CD14-positive monocyte (primary cell): Measurements from ENCODE around the gene C19orf44. TPM values are rescaled to one million over a fixed set of nuclear protein-coding genes. Genes with fewer than 3 reads are reported as not detected.

Source experiments
- DNase-seq, 3 donors: peaks; one replicate each; pipeline ENCODE4 v3.0.0-alpha.2; 2011 to 2022
- H2AFZ ChIP-seq: 2 replicates; pipeline ENCODE4 v1.6.0; 2012; ENCODE audit warnings: mild to moderate bottlenecking, low read depth, low read length, inconsistent platforms; ENCODE audit not compliant: insufficient read depth, poor library complexity, severe bottlenecking
- H3K27ac ChIP-seq, 2 donors: 1 replicate in 1 of 2; 2 replicates in 1 of 2; pipeline ENCODE4 v1.5.1; 2012 to 2013; ENCODE audit warnings: low read length in 2 of 2, control low read depth in 1 of 2, inconsistent platforms in 1 of 2, low read depth in 1 of 2, mild to moderate bottlenecking in 1 of 2
- H3K27me3 ChIP-seq, 2 donors: one replicate each; pipeline versions ENCODE4 v1.6.0 to v1.6.1; 2011 to 2013; ENCODE audit warnings: low read length in 2 of 2; ENCODE audit not compliant: control insufficient read depth in 2 of 2, insufficient read depth in 2 of 2
- H3K36me3 ChIP-seq, 2 donors: replicated peaks in 1 of 2; 1 replicate in 1 of 2; 2 replicates in 1 of 2; pipeline versions ENCODE4 v1.5.1 to v1.6.1; 2012 to 2013; ENCODE audit warnings: low read length in 2 of 2, control low read depth in 1 of 2, inconsistent platforms in 1 of 2, mild to moderate bottlenecking in 1 of 2; ENCODE audit not compliant: insufficient read depth in 2 of 2, control insufficient read depth in 1 of 2
- H3K4me1 ChIP-seq, 2 donors: 1 replicate in 1 of 2; 2 replicates in 1 of 2; pipeline versions ENCODE4 v1.5.1 to v1.6.1; 2012 to 2013; ENCODE audit warnings: low read length in 2 of 2, control low read depth in 1 of 2, inconsistent platforms in 1 of 2, mild to moderate bottlenecking in 1 of 2, moderate library complexity in 1 of 2; ENCODE audit not compliant: insufficient read depth in 2 of 2, control insufficient read depth in 1 of 2
- H3K4me2 ChIP-seq: replicated peaks from 2 replicates; pipeline ENCODE3; 2012; ENCODE audit warnings: low read length, moderate library complexity, mild to moderate bottlenecking; ENCODE audit not compliant: poor library complexity, severe bottlenecking; ENCODE audit errors: extremely low read depth
- H3K4me3 ChIP-seq, 3 experiments: fragments of 200-600 bp in 1 of 3; sonication (generic) in 1 of 3; replicated peaks in 1 of 3; 1 replicate in 2 of 3; 2 replicates in 1 of 3; pipeline ENCODE4 v1.5.1; 2011 to 2013; ENCODE audit warnings: low read length in 3 of 3, mild to moderate bottlenecking in 3 of 3, control low read depth in 2 of 3, low read depth in 2 of 3, inconsistent platforms in 1 of 3, moderate library complexity in 1 of 3
- H3K79me2 ChIP-seq: 2 replicates; pipeline ENCODE4 v1.6.0; 2012; ENCODE audit warnings: mild to moderate bottlenecking, control low read depth, inconsistent platforms, low read length, moderate library complexity; ENCODE audit not compliant: insufficient read depth
- H3K9ac ChIP-seq: 2 replicates; pipeline ENCODE4 v1.6.0; 2017; ENCODE audit warnings: low read length, mild to moderate bottlenecking; ENCODE audit not compliant: insufficient read depth, poor library complexity, severe bottlenecking
- H3K9me3 ChIP-seq, 2 donors: replicated peaks in 1 of 2; 1 replicate in 1 of 2; 2 replicates in 1 of 2; pipeline versions ENCODE4 v1.5.1 to v1.6.1; 2012 to 2013; ENCODE audit warnings: low read length in 2 of 2, control low read depth in 1 of 2; ENCODE audit not compliant: control insufficient read depth in 1 of 2, insufficient read depth in 1 of 2
- H4K20me1 ChIP-seq: 2 replicates; pipeline ENCODE4 v1.6.0; 2012; ENCODE audit warnings: mild to moderate bottlenecking, low read length, control low read depth, moderate library complexity; ENCODE audit not compliant: insufficient read depth
- H3K27ac Mint-ChIP-seq, 7 donors: one replicate each; pipeline ENCODE4 v1.8.0; 2020; ENCODE audit warnings: mild to moderate bottlenecking in 7 of 7, mixed read lengths in 7 of 7, moderate library complexity in 6 of 7, inconsistent platforms in 2 of 7
- H3K27me3 Mint-ChIP-seq, 3 donors: one replicate each; pipeline ENCODE4 v1.8.0; 2021 to 2022; ENCODE audit warnings: low read depth in 3 of 3, mild to moderate bottlenecking in 3 of 3, mixed read lengths in 3 of 3, moderate library complexity in 3 of 3, inconsistent platforms in 1 of 3
- H3K36me3 Mint-ChIP-seq, 2 donors: one replicate each; pipeline ENCODE4 v1.8.0; 2020; ENCODE audit warnings: mixed read lengths in 2 of 2, inconsistent platforms in 1 of 2, mild to moderate bottlenecking in 1 of 2
- H3K4me1 Mint-ChIP-seq: one replicate; pipeline ENCODE4 v1.8.0; 2020; ENCODE audit warnings: mild to moderate bottlenecking, mixed read lengths
- H3K4me3 Mint-ChIP-seq, 2 donors: one replicate each; pipeline ENCODE4 v1.8.0; 2020; ENCODE audit warnings: mild to moderate bottlenecking in 2 of 2, mixed read lengths in 2 of 2, moderate library complexity in 1 of 2
- H3K9me3 Mint-ChIP-seq, 7 donors: one replicate each; pipeline ENCODE4 v1.8.0; 2020 to 2022; ENCODE audit warnings: mixed read lengths in 7 of 7, mild to moderate bottlenecking in 6 of 7, moderate library complexity in 6 of 7, inconsistent platforms in 2 of 7
- WGBS: methylation state at CpG from one replicate; pipeline ENCODE4 v1.1.5; 2013; ENCODE audit warnings: missing lambda C conversion rate; ENCODE audit not compliant: insufficient coverage; 5-methylcytosine and 5-hydroxymethylcytosine counted together
- intact Hi-C, 2 donors: fragments of 100-400 bp; cut with micrococcal nuclease; formaldehyde crosslinking; loops; one replicate each; pipeline versions ENCODE4 v1.15.0 to v1.15.1; 2023
- polyA plus RNA-seq, 3 donors: library from polyadenylated mRNA; depleted of rRNA in 1 of 3; unstranded in 2 of 3; stranded (reverse) in 1 of 3; fragments of 300-500 nt in 2 of 3; fragments of >200 nt in 1 of 3; fragmentation: Illumina TruSeq in 2 of 3; gene quantifications; 1 replicate in 2 of 3; 2 replicates in 1 of 3; pipeline ENCODE4 v1.2.3, GENCODE V29; 2012 to 2021
- TF ChIP-seq, protein P1 (sequence below): fragments of 200-600 bp; IDR thresholded peaks from one replicate; pipeline ENCODE4 v1.8.0; 2022; ENCODE audit warnings: antibody characterized with exemption, mild to moderate bottlenecking

Gene C19orf44
- polyA plus RNA-seq, 3 donors = 0.58 to 0.65 TPM; not detected in 1

DNA sequence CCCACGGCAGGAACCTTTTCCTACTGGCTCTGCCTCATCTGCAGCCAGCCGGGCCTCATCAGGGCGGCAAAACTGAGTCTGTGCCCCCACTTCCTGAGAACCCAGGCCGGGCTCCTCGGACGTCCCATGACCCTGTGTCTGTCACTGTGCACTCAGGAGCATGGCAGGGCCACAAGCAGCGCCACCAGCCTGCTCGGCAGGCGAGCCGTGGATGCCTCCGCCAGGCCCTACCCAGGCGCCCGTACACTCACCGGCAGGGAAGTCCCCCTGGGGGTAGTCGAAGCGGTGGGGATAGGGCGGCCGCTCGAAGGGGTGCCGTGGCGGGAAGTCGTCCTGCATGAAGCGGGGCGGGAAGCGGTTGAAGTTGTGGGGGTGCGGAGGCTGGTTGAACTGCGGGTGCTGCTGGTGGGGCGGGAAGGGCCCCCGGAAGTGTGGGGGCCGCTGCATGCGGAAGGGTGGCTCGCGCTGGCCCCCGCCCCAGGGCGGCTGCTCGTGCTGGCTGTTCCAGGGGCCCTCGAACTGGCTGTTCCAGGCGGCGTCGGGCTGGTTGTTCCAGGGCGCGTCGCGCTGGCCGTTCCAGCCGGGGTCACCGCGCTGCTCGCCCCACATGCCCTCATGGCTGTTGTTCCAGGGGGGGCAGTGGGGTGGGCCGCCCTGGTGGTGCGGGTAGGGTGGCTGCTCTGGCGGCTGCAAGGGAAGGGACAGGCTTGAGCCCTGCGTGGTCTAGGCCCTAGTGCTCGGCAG is 29.0 kb downstream of the C19orf44 start:
- intact Hi-C loops = no loop called here
- WGBS = 96% methylated on average over 42 of the region's 54 CpGs
- no peak overlapping the region for H3K27ac Mint-ChIP-seq
- Histone ChIP-seq H3K4me1 (no peaks in the 10 kb centered on the region), H3K4me2 (no peak overlapping the region), H3K79me2 (no peaks in the 10 kb centered on the region), H2AFZ (no peak overlapping the region), H3K27ac (no peak overlapping the region), H3K9ac (no peak overlapping the region), H3K27me3 (no peaks in the 10 kb centered on the region), H4K20me1 (peaks cover 18% of the 10 kb centered on the region), H3K4me3 (no peak overlapping the region), H3K36me3 (peaks cover 93 to 97% of the 10 kb centered on the region in 2 donors), H3K9me3 (no peaks in the 10 kb centered on the region)
- H3K27me3 Mint-ChIP-seq = no peaks in the 10 kb centered on the region
- DNase-seq = no peak
- no peaks in the 10 kb centered on the region for H3K4me1 Mint-ChIP-seq
- no peak overlapping the region for H3K4me3 Mint-ChIP-seq
- peaks cover 72 to 99% of the 10 kb centered on the region in 2 donors for H3K36me3 Mint-ChIP-seq
- TF ChIP-seq, protein P1, sequence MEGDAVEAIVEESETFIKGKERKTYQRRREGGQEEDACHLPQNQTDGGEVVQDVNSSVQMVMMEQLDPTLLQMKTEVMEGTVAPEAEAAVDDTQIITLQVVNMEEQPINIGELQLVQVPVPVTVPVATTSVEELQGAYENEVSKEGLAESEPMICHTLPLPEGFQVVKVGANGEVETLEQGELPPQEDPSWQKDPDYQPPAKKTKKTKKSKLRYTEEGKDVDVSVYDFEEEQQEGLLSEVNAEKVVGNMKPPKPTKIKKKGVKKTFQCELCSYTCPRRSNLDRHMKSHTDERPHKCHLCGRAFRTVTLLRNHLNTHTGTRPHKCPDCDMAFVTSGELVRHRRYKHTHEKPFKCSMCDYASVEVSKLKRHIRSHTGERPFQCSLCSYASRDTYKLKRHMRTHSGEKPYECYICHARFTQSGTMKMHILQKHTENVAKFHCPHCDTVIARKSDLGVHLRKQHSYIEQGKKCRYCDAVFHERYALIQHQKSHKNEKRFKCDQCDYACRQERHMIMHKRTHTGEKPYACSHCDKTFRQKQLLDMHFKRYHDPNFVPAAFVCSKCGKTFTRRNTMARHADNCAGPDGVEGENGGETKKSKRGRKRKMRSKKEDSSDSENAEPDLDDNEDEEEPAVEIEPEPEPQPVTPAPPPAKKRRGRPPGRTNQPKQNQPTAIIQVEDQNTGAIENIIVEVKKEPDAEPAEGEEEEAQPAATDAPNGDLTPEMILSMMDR = no peak
- peaks cover 0 to 4% (median 0%) of the 10 kb centered on the region in 7 donors for H3K9me3 Mint-ChIP-seq

DNA sequence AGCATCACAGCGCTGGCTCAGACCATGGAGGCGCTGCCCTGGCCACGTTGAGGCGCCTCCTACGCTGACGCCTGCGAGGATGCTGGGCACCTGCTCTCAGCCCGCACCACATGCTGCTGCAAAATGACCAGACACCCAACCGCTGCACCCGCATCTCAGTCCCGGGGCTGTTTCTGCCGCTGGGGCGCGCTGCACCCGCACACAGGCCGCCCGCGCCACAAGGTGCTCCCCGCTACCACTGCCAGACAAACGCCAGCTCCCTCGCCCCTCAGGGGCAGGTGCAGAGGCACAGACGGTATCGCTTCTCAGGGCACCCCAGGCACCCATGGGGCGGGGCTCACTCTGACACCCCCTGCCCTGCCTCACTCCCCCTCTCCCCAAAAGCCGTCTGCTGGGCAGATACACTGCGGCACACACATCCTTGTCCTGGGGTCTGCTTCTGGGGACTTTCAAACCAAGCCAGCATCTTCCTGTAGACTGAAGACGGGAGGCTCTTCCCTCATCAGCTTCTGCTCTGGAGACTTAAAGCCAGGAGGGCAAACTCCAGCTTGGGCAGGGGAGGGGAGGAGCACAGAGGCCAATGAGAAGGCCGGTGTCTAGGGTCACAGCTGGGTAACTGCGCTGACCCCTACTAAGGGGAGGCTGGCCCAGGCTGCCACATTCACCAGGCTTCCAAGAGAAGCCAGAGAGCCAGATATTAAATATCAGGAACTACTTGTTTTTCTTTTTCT is 29.7 kb downstream of the C19orf44 start:
- no peaks in the 10 kb centered on the region for H3K9me3 ChIP-seq
- no peaks in the 10 kb centered on the region for H3K27me3 Mint-ChIP-seq
- H3K79me2 ChIP-seq = no peaks in the 10 kb centered on the region
- H4K20me1 ChIP-seq = peaks cover 21% of the 10 kb centered on the region
- WGBS = over 99% methylated on average over 27 of the region's 29 CpGs
- H2AFZ ChIP-seq = no peak overlapping the region
- H3K4me1 Mint-ChIP-seq = no peaks in the 10 kb centered on the region
- no peak overlapping the region for H3K4me3 ChIP-seq
- no peak overlapping the region for H3K4me3 Mint-ChIP-seq
- intact Hi-C loops = no loop called here
- H3K27ac Mint-ChIP-seq = no peak overlapping the region
- TF ChIP-seq, protein P1 = no peak
- H3K4me1 ChIP-seq = no peaks in the 10 kb centered on the region
- peaks cover 72 to 99% of the 10 kb centered on the region in 2 donors for H3K36me3 Mint-ChIP-seq
- H3K9me3 Mint-ChIP-seq = peaks cover 0 to 4% (median 0%) of the 10 kb centered on the region in 7 donors
- no peak for DNase-seq
- H3K4me2 ChIP-seq = no peak overlapping the region
- H3K27ac ChIP-seq = no peak overlapping the region
- peaks cover 93 to 97% of the 10 kb centered on the region in 2 donors for H3K36me3 ChIP-seq
- H3K27me3 ChIP-seq = no peaks in the 10 kb centered on the region
- no peak overlapping the region for H3K9ac ChIP-seq
